ENCODE results near the gene PGM1. TPM values are rescaled to one million over a fixed set of nuclear protein-coding genes. Genes with fewer than 3 reads are reported as not detected.

Gene PGM1
- total RNA-seq, 1 donor from 2014 or later: 22.7 TPM

- H3K9ac ChIP-seq: no peak overlapping the region
- H3K79me2 ChIP-seq (ENCODE audit: low read depth): no peaks in the 10 kb centered on the region
- H3K27me3 Mint-ChIP-seq (ENCODE audit: insufficient read depth, low read depth): peaks cover 4% of the 10 kb centered on the region
- no peaks in the 10 kb centered on the region for H3F3A ChIP-seq (ENCODE audit: low read depth)
- no peaks in the 10 kb centered on the region for H3K27me3 ChIP-seq
- no peaks in the 10 kb centered on the region for H3K36me3 ChIP-seq
- no peaks in the 10 kb centered on the region for H3K9me3 ChIP-seq (ENCODE audit: low read depth)
- no peaks in the 10 kb centered on the region for H4K20me1 ChIP-seq (ENCODE audit: low read depth)
- no peak overlapping the region for H3K27ac ChIP-seq
- H3K27ac Mint-ChIP-seq: no peak overlapping the region
- H3K4me1 Mint-ChIP-seq: no peaks in the 10 kb centered on the region
- DNase-seq (ENCODE audit: low spot score): peak; percentile 56
- no peak overlapping the region for H3K4me2 ChIP-seq
- no peak overlapping the region for H3K4me3 ChIP-seq
- TF ChIP-seq EZH2phosphoT487 (IDR thresholded peaks at IDR 0.05) (no peak), CTCF (IDR thresholded peaks at IDR 0.05) (peak; percentile 82)
- peaks cover 3% of the 10 kb centered on the region for H3K36me3 Mint-ChIP-seq
- H3K9me3 Mint-ChIP-seq: no peaks in the 10 kb centered on the region
- H3K4me1 ChIP-seq: no peaks in the 10 kb centered on the region
- no peak overlapping the region for H2AFZ ChIP-seq (replicated peaks)
- no peak overlapping the region for H3K4me3 Mint-ChIP-seq
Measured at GRCh38 chr1:63557365-63557987, 35.7 kb upstream of the PGM1 start.

- Histone ChIP-seq H3K79me2 (ENCODE audit: low read depth) (no peaks in the 10 kb centered on the region), H3K4me3 (no peak overlapping the region), H2AFZ (replicated peaks) (no peak overlapping the region), H3K4me2 (no peak overlapping the region), H3K9ac (no peak overlapping the region), H3K4me1 (no peaks in the 10 kb centered on the region), H3K36me3 (no peaks in the 10 kb centered on the region), H3F3A (ENCODE audit: low read depth) (no peaks in the 10 kb centered on the region), H4K20me1 (ENCODE audit: low read depth) (no peaks in the 10 kb centered on the region), H3K27ac (no peak overlapping the region), H3K27me3 (no peaks in the 10 kb centered on the region), H3K9me3 (ENCODE audit: low read depth) (no peaks in the 10 kb centered on the region)
- H3K27ac Mint-ChIP-seq: no peak overlapping the region
- no peak for TF ChIP-seq CTCF (IDR thresholded peaks at IDR 0.05)
- TF ChIP-seq EZH2phosphoT487 (IDR thresholded peaks at IDR 0.05): no peak
- no peak for TF ChIP-seq EZH2 (IDR thresholded peaks at IDR 0.05)
- peaks cover 4% of the 10 kb centered on the region for H3K36me3 Mint-ChIP-seq
- peaks cover 4% of the 10 kb centered on the region for H3K27me3 Mint-ChIP-seq (ENCODE audit: insufficient read depth, low read depth)
- H3K4me3 Mint-ChIP-seq: no peak overlapping the region
- peaks cover 2% of the 10 kb centered on the region for H3K9me3 Mint-ChIP-seq
- no peak for DNase-seq (ENCODE audit: low spot score)
- no peaks in the 10 kb centered on the region for H3K4me1 Mint-ChIP-seq
Measured at GRCh38 chr1:63559357-63559756, 33.9 kb upstream of the PGM1 start.

GRCh38 chr1:63563745-63564144 is 29.5 kb upstream of the PGM1 start:
- no peaks in the 10 kb centered on the region for H3K36me3 ChIP-seq
- no peaks in the 10 kb centered on the region for H3K27me3 ChIP-seq
- H3K9ac ChIP-seq: no peak overlapping the region
- Mint-ChIP-seq H3K4me1 (no peaks in the 10 kb centered on the region), H3K27me3 (ENCODE audit: insufficient read depth, low read depth) (no peaks in the 10 kb centered on the region), H3K36me3 (peaks cover 20% of the 10 kb centered on the region), H3K9me3 (peaks cover 11% of the 10 kb centered on the region), H3K4me3 (no peak overlapping the region), H3K27ac (no peak overlapping the region)
- no peak overlapping the region for H3K4me2 ChIP-seq
- no peaks in the 10 kb centered on the region for H3K4me1 ChIP-seq
- H4K20me1 ChIP-seq (ENCODE audit: low read depth): no peaks in the 10 kb centered on the region
- DNase-seq (ENCODE audit: low spot score): no peak
- no peaks in the 10 kb centered on the region for H3F3A ChIP-seq (ENCODE audit: low read depth)
- no peaks in the 10 kb centered on the region for H3K79me2 ChIP-seq (ENCODE audit: low read depth)
- TF ChIP-seq EZH2 (IDR thresholded peaks at IDR 0.05) (no peak), EZH2phosphoT487 (IDR thresholded peaks at IDR 0.05) (no peak), CTCF (IDR thresholded peaks at IDR 0.05) (no peak)
- H3K4me3 ChIP-seq: no peak overlapping the region
- H3K27ac ChIP-seq: no peak overlapping the region
- no peak overlapping the region for H2AFZ ChIP-seq (replicated peaks)
- no peaks in the 10 kb centered on the region for H3K9me3 ChIP-seq (ENCODE audit: low read depth)

All from neural progenitor cell (in vitro differentiated cells).